ENCODE measurements around the gene MPHOSPH8.

DNA sequence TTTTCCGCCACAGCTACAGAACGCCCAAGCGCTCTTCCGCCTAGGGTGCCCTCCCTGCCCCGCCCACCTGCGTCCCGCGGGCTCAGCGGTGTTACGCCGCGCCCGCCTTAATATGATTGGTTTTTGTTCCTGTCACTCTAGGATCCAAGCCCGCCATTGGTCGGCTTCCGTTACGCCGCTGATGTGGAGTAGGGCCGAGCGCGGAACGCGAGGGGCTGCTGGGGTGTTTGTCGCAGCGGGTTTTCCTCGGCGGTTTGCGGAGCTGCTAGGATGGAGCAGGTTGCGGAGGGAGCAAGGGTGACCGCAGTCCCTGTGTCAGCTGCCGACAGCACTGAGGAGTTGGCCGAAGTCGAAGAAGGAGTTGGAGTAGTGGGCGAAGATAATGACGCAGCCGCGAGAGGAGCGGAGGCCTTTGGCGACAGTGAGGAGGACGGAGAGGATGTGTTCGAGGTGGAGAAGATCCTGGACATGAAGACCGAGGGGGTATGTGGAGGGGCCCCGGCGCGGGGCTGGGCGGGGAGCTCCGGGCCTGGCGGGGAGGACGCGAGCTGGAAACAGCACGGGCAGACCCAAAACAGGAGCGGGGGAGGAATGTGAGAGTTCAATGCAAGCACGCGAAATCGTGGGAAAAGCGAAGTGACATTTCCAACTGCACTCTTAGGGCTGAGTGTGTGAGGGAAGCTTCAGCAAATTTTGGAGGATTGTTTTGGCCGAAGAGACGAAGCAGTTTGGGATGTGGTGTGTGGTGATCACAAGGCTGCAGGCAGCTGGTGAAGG is at the start of gene MPHOSPH8:
- TF ChIP-seq KAT7 (CRISPR knock-in tag; IDR thresholded peaks at IDR 0.05; ENCODE audit: borderline replicate concordance): no peak
- TF ChIP-seq, protein P1, sequence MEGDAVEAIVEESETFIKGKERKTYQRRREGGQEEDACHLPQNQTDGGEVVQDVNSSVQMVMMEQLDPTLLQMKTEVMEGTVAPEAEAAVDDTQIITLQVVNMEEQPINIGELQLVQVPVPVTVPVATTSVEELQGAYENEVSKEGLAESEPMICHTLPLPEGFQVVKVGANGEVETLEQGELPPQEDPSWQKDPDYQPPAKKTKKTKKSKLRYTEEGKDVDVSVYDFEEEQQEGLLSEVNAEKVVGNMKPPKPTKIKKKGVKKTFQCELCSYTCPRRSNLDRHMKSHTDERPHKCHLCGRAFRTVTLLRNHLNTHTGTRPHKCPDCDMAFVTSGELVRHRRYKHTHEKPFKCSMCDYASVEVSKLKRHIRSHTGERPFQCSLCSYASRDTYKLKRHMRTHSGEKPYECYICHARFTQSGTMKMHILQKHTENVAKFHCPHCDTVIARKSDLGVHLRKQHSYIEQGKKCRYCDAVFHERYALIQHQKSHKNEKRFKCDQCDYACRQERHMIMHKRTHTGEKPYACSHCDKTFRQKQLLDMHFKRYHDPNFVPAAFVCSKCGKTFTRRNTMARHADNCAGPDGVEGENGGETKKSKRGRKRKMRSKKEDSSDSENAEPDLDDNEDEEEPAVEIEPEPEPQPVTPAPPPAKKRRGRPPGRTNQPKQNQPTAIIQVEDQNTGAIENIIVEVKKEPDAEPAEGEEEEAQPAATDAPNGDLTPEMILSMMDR (IDR thresholded peaks at IDR 0.05): no peak
